ENCODE measurements around the gene PDE4B.

The PDE4B gene

DNA sequence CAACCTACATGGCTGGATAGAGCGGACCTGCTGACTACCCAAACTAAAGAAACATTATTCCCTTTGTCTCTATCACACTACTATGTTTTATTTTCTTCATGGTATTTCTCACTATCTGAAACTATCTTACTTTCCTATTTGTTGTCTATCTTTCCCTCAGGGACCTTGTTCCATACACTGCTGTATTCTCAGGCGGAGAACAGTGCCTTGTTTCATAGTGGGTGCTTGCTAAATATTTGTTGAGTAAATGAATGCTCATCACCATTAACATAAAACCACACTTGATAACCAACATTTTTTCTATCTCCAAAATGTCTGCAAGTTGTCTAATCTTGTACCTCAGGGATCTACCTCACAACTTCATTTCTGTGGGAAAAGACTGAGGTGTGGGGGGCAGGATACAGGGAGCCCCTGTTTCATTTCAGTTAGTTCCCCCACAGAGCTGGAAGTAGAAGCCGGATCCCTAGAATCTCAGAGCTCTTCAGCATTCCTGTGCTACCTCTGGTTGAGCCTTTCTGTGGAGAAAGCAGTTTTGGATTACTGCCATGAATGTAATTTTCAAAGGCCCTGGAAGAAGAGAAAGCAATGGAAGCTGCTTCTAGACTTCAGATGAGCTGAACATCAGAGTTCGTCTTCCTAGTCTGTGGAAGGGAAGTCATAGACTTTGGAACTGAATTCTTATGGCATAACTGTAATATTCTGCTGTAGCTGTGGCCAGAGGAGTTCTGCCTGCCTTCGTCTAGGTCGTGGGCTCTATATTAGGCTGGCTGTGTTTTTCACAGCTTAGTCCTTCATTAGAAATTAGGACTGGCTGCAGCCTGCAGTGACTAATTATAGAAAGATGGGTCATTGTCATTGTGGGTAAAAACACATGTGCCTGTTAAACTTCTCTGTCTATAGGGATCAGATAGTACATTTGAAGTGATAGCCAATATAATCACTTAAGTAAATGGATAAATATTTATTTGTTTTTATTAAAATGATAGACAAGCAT is 448.1 kb downstream of the PDE4B start:
- DNase-seq (ENCODE audit: low spot score) = no peak

DNA sequence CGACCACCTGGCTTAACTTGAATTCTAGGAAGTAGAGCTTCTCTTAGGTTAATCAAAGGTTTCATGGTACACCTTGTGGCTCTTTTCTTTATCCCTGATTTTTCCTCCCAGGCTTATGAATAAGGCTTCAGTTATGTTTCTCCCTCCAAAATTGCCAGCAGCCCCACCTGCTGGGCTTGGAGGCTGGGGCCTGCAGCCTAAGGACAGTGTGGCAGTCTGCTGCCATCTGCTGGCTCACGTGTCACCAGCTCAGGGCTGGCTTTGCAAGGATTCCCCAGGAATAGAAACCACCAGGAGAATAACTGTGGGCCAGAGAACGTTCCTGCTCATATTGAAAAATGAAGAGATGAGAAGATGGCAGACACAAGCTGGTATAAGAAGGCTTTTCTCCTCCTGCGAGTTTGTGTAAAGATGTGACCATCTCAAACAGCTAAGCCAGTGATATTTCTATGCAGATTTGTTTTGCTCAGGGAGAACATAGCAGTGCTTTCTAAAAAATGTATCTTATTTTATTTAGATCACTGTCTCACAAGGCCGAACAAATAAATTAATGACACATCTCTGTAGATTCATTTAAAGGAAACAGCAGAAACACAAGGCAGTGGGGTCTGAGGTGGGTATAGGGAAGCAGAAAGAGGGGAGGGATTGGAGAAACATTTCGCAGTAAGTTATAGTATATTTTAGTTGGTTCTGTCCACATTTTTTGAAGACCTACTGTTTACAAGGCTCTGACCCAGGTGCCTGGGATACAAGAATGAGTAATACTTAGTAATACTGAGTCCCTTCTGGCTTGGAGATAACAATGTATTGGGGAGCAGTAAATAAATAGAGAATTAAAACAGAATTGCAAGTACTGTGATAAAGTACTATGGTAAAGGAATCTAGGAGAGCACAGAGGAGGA is 450.2 kb downstream of the PDE4B start:
- DNase-seq (ENCODE audit: low spot score) = peak; percentile 79

DNA sequence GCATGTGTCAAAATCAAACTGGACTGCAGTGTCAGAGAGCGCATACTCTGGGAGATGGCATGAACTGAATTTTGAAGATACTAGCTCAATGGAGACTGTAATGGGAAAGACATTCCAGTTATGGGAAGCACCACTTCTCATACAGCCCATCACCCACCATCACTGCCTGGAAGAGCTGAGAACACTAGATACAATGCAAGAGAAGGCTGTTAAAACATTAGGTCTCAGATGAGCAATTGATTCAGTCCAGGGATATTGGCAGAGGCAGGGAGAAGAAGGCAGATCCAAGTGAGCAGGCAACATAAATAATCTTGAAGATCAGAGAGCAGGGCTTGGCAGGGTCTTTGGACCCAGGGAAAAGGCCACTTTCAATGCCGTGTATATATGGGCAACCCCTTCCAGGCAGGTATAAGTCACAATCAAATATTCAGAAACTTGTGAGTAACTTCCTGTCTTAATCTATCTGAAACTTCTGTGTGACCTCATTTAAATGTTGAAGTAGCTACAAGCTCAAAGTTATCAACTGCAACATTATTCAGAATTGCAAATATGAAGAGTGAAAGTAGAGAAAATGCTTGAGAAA is 450.9 kb downstream of the PDE4B start:
- peak; percentile 68 for DNase-seq (ENCODE audit: low spot score)

DNA sequence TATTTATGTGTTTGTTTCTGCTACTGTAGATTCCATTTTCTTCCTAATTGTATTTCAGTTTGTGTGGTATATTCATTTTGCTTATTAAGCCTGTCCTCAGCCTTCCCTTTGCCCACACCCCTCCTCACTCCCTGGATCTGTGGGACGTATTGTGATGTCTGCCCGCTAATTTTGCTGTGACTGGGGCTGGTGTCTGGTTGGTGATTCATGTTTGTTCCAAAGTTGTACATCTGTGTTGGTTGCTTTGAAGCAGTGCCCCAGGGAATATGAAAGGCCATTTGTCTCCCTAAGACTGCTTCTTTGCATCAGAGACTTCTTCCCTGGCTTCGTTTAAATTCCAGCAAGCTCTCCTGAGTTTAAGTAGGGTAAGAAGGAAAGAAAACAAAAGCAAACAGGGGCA is 451.7 kb downstream of the PDE4B start:
- DNase-seq (ENCODE audit: low spot score) = no peak

DNA sequence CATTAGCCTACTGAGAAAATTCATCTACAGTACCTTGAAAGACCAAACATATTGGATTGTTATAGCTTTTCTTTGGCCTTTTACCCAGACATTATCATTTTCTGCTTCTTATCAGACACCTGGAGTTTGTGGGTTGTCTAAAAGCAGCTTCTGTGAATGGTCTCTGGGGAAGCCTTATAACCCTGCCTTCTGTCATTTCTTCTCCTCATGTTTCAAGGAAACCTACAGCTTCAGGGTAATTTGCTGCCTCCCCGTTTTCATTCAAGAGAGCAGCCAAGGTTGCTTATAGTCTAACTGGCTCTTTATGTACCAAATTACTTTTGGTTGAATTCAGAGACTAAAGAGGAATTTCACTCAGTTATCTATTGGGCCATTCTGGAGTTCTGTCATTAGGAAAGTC is 453.0 kb downstream of the PDE4B start:
- DNase-seq (ENCODE audit: low spot score) = no peak

DNA sequence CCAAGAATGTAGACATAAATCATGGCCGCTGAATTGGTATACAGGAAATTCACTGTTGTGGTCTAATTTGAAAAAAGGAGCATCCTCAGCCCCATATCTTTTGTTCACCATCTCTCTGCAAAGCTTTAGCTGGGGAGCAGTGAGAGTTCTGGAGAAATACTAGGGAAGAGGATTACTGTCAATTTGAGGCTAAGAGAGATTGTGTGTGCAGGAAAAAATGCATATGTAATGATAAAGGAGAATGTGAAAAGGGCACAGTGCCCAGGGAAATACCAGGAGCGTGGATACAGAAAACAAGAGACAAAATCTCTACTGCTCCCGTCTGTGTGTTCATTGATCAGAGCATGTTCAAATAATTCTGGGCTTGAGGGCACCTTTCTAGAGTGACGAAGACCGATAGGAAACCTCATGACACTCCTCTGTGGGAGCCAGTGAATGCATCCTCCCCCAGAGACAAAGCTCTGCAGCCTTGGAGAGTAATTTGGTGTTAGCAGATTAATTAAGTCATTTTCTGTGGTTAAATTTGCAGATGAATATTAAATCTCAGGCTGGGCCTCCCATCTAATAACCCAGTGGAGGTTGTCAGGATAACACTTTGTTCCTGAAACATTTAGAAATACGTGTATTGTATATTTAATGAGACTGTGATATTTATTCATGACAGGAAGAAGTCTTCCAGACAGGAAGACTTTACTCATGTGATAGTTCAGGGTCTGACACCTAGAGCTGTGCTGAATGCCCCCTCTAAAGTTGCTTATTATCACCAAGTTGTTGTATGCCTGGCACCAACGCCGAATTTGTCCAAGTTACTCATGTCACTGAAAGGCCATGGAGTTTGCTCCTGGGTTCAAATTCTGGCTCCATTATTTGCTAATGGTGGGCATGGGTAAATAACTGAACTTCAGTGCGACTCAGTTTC is 453.9 kb downstream of the PDE4B start:
- no peak for DNase-seq (ENCODE audit: low spot score)

DNA sequence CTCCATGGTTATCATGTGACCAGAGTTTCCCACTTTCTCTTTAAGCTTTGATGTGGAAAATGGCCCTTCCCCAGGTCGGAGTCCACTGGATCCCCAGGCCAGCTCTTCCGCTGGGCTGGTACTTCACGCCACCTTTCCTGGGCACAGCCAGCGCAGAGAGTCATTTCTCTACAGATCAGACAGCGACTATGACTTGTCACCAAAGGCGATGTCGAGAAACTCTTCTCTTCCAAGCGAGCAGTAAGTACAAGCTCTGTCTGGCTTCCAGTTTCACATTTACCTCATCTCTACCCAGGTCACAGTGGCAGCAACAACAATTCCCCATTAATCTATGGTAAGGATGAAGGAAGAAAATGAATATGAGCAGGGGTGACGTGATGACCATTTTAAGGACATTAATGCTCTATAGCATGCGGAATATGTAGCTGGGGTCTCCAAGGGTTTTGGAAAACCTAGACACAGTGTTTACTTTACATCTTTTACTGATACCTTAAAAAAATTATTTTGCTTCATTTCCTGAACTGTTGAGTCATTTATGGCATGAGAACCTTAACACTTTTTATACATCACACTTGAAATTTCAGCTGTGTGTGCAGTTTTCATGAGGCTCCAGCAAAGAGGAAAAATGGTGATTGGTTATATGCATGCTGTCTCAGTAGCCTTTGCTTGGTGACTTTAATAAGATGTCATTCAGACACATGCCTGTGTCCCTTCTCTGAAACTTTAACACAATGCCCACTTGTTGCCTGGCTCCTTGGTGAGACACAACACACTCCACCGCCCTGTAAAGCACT is 454.9 kb downstream of the PDE4B start:
- DNase-seq (ENCODE audit: low spot score) = peak; percentile 89

DNA sequence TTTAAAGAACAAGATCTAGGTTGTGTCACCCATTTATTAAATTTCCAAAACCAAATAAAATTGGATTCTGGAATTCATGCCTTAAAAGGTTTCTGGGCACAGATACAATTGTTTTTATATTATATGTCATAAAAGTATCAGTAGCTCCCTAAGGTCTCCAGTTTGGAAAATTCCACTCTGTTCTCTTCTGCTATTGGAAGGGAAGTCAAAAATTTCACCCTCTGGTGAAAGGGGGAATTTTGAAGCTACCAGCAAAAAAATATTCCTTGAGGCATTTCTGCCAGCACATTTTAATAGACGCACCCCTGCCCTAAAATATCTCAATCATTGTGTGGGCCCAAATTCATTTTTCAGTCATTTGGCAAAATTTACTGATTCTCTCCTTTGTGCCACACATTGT is 455.6 kb downstream of the PDE4B start:
- no peak for DNase-seq (ENCODE audit: low spot score)

DNA sequence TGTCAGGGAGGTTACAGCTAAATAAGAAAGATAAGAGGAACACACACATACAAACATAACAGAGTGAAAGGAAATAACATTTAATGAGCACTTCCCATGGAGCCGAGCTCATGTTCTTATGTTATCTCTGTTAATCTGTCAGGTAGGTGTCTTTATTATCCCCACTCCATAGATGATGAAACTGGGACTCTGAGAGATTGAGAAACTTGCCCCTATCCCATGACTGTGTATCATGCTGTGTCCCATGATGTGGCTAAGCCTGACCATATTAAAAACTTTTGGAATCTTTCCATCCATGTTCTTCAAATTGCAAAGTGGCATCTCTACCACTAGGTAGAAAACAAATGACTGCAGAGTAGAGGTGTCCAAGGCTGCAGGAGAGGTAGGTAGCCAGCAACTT is 456.1 kb downstream of the PDE4B start:
- no peak for DNase-seq (ENCODE audit: low spot score)

DNA sequence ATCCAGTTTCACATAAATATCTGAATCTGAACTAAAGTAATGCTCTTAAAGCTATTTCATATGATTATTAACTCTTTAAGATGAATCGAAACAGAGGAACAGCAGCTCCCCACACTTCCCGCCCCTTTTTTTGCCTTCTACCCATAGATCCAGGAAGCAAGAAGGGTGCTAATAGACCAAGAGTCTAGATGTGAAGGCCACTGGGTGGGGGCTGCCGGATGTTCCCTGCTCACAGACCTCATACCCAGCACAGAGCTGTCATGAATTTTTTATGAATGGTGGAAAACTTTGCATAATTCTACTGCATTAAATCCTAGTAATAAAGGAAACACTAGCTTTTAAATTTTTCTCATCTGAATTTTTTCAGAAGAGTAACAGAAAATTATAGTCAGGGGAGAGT is 457.4 kb downstream of the PDE4B start:
- no peak for DNase-seq (ENCODE audit: low spot score)

DNA sequence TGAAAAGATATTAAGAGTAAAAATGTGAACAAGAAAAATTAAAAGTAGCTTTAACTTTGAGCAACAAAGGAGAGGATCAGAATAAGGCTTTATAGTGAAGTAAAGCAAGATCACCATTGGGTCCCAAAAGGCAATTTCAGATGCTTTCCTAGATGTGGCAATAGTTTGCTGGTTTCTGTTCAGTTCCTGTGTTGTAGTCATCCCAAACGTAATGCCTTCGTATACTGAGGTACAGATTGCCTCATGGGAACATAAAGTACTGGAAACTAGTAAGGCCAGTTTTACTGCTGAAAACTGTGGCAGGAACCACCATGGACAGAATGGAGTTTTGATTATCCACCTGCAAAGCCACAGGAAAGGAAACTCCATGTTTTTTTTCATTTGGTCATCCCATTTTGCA is 457.8 kb downstream of the PDE4B start:
- DNase-seq (ENCODE audit: low spot score) = no peak

DNA sequence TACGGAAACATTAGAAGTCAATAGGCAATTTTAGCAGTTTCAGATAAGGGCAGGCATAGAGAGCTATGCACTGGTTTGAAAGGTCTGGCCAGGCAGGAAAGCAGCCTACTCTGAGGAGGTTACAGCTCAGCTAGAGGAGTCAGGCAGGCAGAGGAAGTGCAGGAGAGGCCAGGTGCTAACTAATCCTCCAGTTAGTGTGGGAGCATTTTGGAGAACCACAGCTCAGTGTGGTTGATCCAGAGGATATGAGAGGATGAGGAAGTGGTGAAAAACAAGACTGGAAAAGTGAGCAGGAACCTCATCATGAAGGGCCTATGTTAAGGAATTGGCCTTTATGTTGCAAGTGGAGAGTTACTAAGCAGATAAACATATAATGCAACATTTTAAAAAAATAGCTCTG is 458.9 kb downstream of the PDE4B start:
- DNase-seq (ENCODE audit: low spot score) = no peak

DNA sequence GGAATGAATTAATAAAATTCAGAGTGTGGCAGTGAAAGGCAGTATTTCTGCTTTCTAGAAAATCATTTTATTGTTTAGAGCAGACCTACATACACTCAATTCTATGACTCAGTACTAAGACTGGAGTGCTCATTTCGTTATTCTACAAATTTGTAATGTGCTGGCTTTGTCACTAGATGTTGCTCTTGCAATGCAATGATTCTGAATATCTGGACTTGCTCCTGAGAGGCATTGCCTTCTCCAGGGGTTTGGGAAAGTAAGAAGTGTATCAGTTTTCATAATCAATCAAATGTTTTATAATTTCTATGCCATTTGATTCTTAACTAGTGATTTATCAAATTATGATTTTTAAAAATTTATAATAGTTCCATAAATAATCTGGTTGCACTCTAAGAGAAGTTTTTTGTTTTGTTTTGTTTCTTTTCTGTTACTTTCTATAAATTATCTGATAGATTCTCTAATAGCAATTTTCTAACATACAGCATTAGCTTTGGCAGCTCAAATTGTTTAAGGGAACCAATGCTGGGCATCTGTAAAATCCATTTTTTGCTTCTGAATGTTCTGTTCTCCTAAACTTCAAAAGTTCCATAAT is 460.7 kb downstream of the PDE4B start:
- DNase-seq (ENCODE audit: low spot score) = peak; percentile 80

DNA sequence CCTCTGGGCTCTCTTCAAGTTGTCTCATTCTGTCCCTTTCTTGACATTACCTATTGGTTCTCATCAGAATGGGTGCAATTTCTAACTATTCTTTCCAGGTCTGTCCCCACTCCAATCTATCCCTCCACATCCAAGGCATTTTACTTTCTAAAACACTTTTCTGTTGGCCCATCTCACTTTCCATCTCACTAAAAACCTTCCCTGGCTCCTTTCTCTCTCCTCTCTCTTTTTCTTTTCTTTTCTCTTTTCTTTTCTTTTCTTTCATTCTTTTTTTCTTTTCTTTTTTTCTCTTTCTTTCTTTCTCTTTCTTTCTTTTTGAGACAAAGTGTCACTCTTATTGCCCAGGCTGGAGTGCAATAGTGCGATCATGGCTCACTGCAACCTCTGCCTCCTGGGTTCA is 462.1 kb downstream of the PDE4B start:
- DNase-seq (ENCODE audit: low spot score) = no peak

DNA sequence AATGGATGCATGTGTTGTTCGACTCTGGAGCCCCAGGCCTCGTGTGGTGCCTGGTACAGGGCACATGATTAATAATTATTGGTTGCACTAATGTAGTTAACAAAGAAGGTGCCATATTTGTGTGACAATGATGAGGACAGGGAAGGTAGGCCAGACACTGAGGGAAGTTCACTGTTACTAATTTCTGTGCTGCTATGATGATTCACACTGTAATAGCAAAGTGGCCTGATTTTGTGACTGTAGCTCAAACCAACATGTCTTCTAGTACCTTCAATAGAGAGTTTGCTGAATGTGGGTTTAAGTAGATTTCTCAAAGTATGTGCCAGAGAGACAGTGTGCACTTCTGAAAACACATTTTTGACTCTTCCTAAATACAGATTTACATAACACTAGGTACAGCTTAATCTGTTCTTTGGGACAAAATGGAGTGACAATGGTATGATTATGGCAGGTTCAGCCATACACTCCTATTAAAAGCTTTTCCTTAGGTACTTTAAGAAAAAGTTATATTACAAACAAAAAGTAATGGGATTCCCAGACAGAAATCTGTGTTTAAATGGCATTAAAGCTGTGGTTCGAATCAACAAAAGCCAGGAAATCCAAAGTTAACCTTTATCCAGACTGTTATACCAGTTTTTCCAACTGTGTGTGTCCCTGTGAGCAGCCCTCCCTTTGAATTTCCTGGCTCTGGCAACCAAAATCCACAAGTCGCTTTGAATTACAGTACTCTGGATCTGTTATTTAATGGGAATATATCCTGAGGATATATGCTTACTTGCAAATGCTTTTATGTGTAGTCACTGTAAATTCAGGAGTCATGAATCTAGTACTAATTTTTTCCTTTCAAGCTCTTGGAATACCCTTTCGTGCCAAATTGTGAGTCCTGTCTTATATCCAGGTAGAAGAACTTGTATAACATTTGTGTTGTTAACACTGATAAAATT is 464.2 kb downstream of the PDE4B start:
- no peak for DNase-seq (ENCODE audit: low spot score)

DNA sequence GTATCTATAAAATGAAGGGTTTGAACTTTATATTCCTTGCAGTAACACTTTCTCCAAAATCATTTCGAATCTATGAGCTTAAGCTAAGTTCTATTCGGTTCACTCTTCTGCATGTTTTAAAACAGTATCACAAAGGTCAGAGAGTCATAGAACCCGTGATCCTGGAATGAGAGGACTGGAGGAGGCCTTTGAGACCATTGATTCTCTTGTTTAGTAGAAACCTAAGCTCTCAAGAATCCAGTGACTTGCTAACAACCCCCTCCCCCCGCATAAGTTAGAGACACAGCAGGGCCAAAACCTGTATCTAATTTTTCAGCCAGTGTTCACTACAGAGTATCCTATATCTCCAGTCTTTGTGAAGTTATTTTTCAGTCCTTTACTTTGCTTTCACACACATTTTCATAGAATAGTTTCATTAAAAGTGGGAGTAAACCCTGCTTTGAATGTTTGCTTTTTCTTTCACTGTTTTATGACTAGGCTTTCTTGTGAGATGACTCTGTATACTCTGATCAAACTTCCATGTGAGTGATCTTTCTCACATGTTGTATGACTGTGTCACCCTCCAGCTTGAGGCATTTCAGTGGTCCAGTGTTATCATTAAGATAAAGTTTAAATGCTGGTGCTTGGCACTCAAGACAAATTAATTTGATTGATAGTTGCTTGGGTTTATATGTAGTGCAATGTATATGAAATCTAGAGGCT is 465.9 kb downstream of the PDE4B start:
- DNase-seq (ENCODE audit: low spot score) = peak; percentile 72

DNA sequence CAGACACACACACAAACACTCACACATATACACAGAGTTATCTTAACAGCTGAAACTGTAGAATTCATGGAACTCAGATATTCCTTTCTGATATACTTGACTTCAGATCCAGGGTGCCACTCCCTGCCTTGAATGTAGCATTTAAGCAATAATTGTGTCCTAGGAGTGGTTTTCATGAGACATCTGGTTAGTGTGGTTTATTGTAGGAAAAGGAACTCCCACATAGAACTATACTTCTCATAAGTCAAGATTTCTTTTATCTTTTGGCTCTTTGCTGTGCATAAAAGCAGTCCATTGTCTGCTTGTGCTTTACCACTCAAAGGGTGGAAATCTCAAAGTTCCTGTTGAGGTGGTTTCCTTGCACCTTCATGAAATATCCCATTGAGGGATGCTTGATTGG is 468.7 kb downstream of the PDE4B start:
- no peak for DNase-seq (ENCODE audit: low spot score)

DNA sequence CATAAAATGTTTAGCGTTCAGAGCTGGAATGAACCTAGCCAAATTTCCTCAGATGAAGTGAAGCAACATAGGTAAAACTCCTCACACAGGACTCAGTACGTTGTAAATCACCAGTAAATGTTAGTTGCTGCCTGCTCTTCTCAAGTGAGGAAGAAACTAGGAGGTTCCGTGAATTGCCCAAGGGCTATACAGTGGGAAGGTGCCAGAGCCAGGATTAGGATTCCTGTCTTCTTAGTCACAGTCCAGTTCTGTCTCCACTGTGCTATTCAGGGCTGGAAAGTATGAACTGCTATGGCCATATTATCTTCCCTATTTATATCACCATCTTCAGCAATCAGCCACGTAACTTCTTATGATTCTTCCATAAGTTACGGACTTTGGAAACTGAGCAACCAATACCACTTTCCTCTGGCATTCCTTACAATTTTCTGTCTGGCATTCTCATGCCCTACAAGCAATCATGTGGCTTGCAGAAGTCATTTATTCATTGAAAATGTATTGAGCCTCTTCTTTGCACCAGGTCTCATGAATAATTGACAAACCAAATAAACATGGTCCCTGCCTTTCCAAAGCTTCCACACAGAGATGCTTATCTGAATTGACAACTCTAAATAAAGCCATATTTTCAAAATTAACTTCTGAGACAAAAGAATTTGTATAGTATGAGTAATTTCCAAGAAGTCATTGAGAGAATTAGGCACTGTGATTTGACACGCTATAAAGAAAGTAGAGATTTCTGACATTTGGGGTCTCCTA is 469.7 kb downstream of the PDE4B start:
- DNase-seq (ENCODE audit: low spot score) = no peak

Data from activated CD4-positive, alpha-beta T cell treated with anti-CD3 and anti-CD28 coated beads, Interleukin-2, Interleukin-4, amounts not matched to agents 100 ng/mL and 50 ng/mL, durations not matched to agents 16 hours and 8 hours (primary cell).